ENCODE measurements around the gene FRY.

The FRY gene

GRCh38 chr13:32159137-32159869 lies 127.7 kb downstream of the FRY start:
- no peaks in the 10 kb centered on the region for H3K36me3 Mint-ChIP-seq (ENCODE audit: low read depth)
- no peaks in the 10 kb centered on the region for H3K27me3 Mint-ChIP-seq
- no peak for DNase-seq
- no peak overlapping the region for H3K27ac Mint-ChIP-seq
- ATAC-seq = no peak
- no peaks in the 10 kb centered on the region for H3K9me3 Mint-ChIP-seq
- H3K4me1 Mint-ChIP-seq = no peaks in the 10 kb centered on the region
- no peak overlapping the region for H3K4me3 Mint-ChIP-seq

GRCh38 chr13:32162395-32163005 lies 130.9 kb downstream of the FRY start:
- Mint-ChIP-seq H3K27ac (no peak overlapping the region), H3K4me1 (no peaks in the 10 kb centered on the region), H3K9me3 (no peaks in the 10 kb centered on the region)

DNA sequence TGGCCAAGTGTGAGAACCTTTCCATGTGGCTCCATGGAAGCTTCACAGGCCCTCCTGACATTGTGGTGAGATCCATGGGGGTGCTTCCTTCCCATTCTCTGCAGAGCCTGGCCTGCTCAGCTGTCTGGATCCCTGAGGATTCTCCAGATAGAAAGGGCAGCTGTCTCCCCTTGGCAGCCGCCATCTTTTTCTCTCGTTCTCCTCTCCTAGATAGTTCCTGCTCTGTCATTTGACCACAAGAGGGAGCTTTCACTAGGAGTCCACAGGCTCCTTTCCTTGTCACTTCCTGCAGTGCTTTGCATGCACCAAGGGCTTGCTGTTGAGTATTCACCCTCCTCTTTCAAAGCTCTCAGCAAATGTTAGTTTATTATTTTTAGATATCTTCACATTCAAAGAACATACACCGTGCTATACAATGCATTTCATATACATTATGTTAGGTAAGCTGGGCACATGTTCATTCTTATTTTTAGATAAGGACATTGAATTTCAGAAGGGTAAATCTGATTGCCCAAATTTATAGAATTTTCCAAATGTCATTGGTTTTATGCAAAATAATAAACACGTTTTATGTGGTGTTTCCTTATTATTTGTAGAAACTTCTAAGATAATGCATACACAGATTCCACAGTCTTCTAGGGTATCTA lies 133.2 kb downstream of the FRY start:
- no peak overlapping the region for H3K4me3 Mint-ChIP-seq
- no peaks in the 10 kb centered on the region for H3K9me3 Mint-ChIP-seq
- no peak overlapping the region for H3K27ac Mint-ChIP-seq
- H3K4me1 Mint-ChIP-seq = no peaks in the 10 kb centered on the region
- ATAC-seq (peak; percentile 71), DNase-seq (peak; percentile 9)
- H3K36me3 Mint-ChIP-seq (ENCODE audit: low read depth) = no peaks in the 10 kb centered on the region
- H3K27me3 Mint-ChIP-seq = no peaks in the 10 kb centered on the region

More at GRCh38 chr13:32162395-32163005, 130.9 kb downstream of the FRY start:
- Mint-ChIP-seq H3K36me3 (ENCODE audit: low read depth) (no peaks in the 10 kb centered on the region), H3K4me3 (no peak overlapping the region), H3K27me3 (no peaks in the 10 kb centered on the region)
- ATAC-seq (no peak), DNase-seq (no peak)

DNA sequence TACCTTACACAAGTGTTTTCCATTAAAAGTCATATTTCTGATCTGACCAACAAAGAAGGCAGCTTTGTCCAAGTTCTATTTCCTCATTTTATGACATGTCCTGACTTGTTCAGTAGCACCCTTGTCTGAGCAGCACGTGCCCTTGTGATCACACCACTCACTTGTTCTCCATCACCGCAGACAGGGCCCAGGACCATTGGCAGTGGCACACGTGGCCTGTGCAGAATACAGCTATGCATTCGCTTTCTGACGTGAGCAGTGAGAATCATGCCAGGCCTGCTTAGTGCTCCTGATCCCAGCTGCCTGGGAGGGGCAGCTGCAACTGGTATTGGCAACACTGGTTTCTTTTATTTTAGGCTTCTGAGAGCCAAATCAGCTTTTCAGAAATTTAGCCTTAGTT lies 134.2 kb downstream of the FRY start:
- Mint-ChIP-seq H3K27ac (no peak overlapping the region), H3K4me1 (no peaks in the 10 kb centered on the region), H3K9me3 (no peaks in the 10 kb centered on the region), H3K36me3 (ENCODE audit: low read depth) (no peaks in the 10 kb centered on the region), H3K4me3 (no peak overlapping the region), H3K27me3 (no peaks in the 10 kb centered on the region)
- DNase-seq (no peak), ATAC-seq (no peak)

GRCh38 chr13:32168131-32168530 lies 136.6 kb downstream of the FRY start:
- DNase-seq = no peak
- peaks cover 2% of the 10 kb centered on the region for H3K27me3 Mint-ChIP-seq

DNA sequence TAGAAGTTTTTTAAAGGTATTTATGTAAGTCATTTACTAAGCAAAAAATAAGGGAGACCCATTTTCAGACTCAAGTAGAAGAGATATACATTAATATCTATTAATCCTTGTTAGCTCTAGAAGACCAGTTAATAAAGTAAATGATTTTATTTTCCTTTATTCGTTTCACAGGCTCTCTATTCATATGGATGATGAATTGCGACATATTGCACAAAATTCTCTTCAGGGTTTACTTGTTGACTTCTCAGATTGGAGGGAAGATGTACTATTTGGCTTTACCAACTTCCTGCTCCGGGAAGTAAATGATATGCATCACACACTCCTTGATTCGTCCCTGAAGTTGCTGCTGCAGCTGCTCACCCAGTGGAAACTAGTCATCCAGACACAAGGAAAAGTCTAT lies 139.3 kb downstream of the FRY start:
- Mint-ChIP-seq H3K36me3 (ENCODE audit: low read depth) (no peaks in the 10 kb centered on the region), H3K4me1 (no peaks in the 10 kb centered on the region), H3K9me3 (no peaks in the 10 kb centered on the region), H3K27me3 (peaks cover 2% of the 10 kb centered on the region), H3K4me3 (no peak overlapping the region), H3K27ac (no peak overlapping the region)
- ATAC-seq (no peak), DNase-seq (no peak)

More at GRCh38 chr13:32168131-32168530, 136.6 kb downstream of the FRY start:
- ATAC-seq = no peak
- H3K36me3 Mint-ChIP-seq (ENCODE audit: low read depth) = no peaks in the 10 kb centered on the region
- no peak overlapping the region for H3K4me3 Mint-ChIP-seq
- no peaks in the 10 kb centered on the region for H3K4me1 Mint-ChIP-seq
- no peak overlapping the region for H3K27ac Mint-ChIP-seq
- no peaks in the 10 kb centered on the region for H3K9me3 Mint-ChIP-seq

GRCh38 chr13:32173881-32174280 lies 142.3 kb downstream of the FRY start:
- DNase-seq (no peak), ATAC-seq (no peak)
- no peak overlapping the region for H3K4me3 Mint-ChIP-seq
- H3K27me3 Mint-ChIP-seq = peaks cover 2% of the 10 kb centered on the region
- no peaks in the 10 kb centered on the region for H3K4me1 Mint-ChIP-seq
- H3K36me3 Mint-ChIP-seq (ENCODE audit: low read depth) = no peaks in the 10 kb centered on the region
- no peaks in the 10 kb centered on the region for H3K9me3 Mint-ChIP-seq
- H3K27ac Mint-ChIP-seq = no peak overlapping the region

DNA sequence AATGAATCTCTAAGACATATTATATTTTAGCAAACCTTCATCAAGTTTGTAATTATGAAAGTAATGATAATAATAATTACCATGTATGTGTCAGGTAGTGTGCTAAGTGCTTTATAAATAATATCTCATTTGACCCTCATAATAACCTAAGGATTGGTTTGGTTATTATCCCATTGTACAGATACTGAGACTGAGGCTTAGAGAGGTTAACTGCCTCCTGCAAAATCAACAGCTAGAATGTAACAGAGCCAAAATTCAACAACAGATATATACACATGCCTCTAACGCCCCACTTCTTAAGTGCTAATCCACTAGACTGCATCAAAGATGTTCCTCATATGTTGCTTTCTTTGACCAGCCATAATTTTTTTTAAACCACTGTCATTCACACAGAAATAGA lies 142.8 kb downstream of the FRY start:
- H3K4me1 Mint-ChIP-seq = no peaks in the 10 kb centered on the region
- no peaks in the 10 kb centered on the region for H3K36me3 Mint-ChIP-seq (ENCODE audit: low read depth)
- no peak overlapping the region for H3K27ac Mint-ChIP-seq
- H3K9me3 Mint-ChIP-seq = no peaks in the 10 kb centered on the region
- ATAC-seq (no peak), DNase-seq (no peak)
- no peak overlapping the region for H3K4me3 Mint-ChIP-seq
- peaks cover 2% of the 10 kb centered on the region for H3K27me3 Mint-ChIP-seq

GRCh38 chr13:32175307-32175706 lies 143.7 kb downstream of the FRY start:
- Mint-ChIP-seq H3K4me3 (no peak overlapping the region), H3K9me3 (no peaks in the 10 kb centered on the region)
- no peak for DNase-seq

GRCh38 chr13:32175943-32176342 lies 144.4 kb downstream of the FRY start:
- Mint-ChIP-seq H3K4me3 (no peak overlapping the region), H3K27ac (no peak overlapping the region), H3K36me3 (ENCODE audit: low read depth) (no peaks in the 10 kb centered on the region), H3K4me1 (no peaks in the 10 kb centered on the region), H3K27me3 (peaks cover 2% of the 10 kb centered on the region), H3K9me3 (no peaks in the 10 kb centered on the region)
- DNase-seq (no peak), ATAC-seq (no peak)

More at GRCh38 chr13:32175307-32175706, 143.7 kb downstream of the FRY start:
- Mint-ChIP-seq H3K27ac (no peak overlapping the region), H3K4me1 (no peaks in the 10 kb centered on the region), H3K36me3 (ENCODE audit: low read depth) (no peaks in the 10 kb centered on the region), H3K27me3 (peaks cover 2% of the 10 kb centered on the region)
- ATAC-seq = no peak

- no peak for DNase-seq
- no peak for ATAC-seq
- Mint-ChIP-seq H3K4me3 (no peak overlapping the region), H3K27me3 (peaks cover 2% of the 10 kb centered on the region), H3K27ac (no peak overlapping the region), H3K36me3 (ENCODE audit: low read depth) (no peaks in the 10 kb centered on the region), H3K4me1 (no peaks in the 10 kb centered on the region), H3K9me3 (no peaks in the 10 kb centered on the region)
Measured at GRCh38 chr13:32176696-32177095, 145.1 kb downstream of the FRY start.

GRCh38 chr13:32178763-32179162 lies 147.2 kb downstream of the FRY start:
- Mint-ChIP-seq H3K4me1 (no peaks in the 10 kb centered on the region), H3K27me3 (no peaks in the 10 kb centered on the region), H3K9me3 (no peaks in the 10 kb centered on the region), H3K27ac (no peak overlapping the region), H3K4me3 (no peak overlapping the region), H3K36me3 (ENCODE audit: low read depth) (no peaks in the 10 kb centered on the region)
- ATAC-seq (no peak), DNase-seq (no peak)

- H3K4me3 Mint-ChIP-seq = no peak overlapping the region
- no peak for DNase-seq
- no peaks in the 10 kb centered on the region for H3K9me3 Mint-ChIP-seq
- no peak overlapping the region for H3K27ac Mint-ChIP-seq
- no peak for ATAC-seq
- no peaks in the 10 kb centered on the region for H3K4me1 Mint-ChIP-seq
- H3K27me3 Mint-ChIP-seq = no peaks in the 10 kb centered on the region
- H3K36me3 Mint-ChIP-seq (ENCODE audit: low read depth) = no peaks in the 10 kb centered on the region
Measured at GRCh38 chr13:32179708-32180107, 148.1 kb downstream of the FRY start.

DNA sequence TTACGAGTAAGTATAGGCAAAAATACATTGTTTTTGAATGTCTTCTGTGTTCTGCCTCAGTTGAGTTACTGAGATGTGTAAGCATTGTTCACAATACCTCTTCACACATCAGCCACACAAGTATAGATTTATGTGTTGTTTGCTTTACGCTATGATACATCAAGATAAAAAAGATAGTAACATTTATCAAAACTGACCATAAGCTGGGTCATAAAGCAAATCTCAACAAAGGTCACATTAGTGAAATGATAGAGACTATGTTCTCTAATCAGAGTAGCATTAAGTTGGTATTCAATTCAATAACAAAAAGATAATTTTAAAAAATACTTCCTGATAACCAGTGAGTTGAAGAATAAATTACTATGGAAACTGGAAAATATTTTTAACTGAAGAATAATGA lies 156.1 kb downstream of the FRY start:
- Mint-ChIP-seq H3K27ac (no peak overlapping the region), H3K36me3 (ENCODE audit: low read depth) (no peaks in the 10 kb centered on the region)
- ATAC-seq = no peak

DNA sequence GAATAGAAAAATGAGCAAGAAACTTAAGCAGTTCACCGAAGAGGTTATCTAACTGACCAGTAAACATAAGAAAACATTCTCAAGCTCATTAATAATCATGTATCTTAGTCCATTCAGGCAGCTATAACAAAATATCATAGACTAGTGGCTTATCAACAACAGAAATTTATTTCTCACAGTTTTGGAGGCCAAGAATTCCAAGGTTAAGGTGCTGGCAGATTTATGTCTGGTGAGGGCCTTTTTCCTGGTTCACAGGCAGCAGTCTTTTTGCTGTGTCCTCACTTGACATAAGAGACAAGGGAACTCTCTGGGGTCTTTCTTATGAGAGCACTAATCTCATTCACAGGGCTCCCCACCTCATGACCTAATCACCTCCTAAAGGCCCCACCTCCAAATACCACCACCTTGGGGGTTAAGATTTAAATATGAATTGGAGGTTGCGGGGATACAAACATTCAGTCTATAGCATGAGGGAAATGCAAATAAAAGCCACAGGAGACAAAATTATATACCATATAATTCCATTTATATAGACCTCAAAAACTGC lies 160.0 kb downstream of the FRY start:
- Mint-ChIP-seq H3K27me3 (no peaks in the 10 kb centered on the region), H3K9me3 (no peaks in the 10 kb centered on the region), H3K27ac (no peak overlapping the region), H3K36me3 (ENCODE audit: low read depth) (no peaks in the 10 kb centered on the region), H3K4me1 (no peaks in the 10 kb centered on the region), H3K4me3 (no peak overlapping the region)
- DNase-seq (no peak), ATAC-seq (no peak)

More for the DNA sequence above, 156.1 kb downstream of the FRY start:
- no peak overlapping the region for H3K4me3 Mint-ChIP-seq
- H3K4me1 Mint-ChIP-seq = no peaks in the 10 kb centered on the region
- no peak for DNase-seq
- no peaks in the 10 kb centered on the region for H3K9me3 Mint-ChIP-seq
- no peaks in the 10 kb centered on the region for H3K27me3 Mint-ChIP-seq

Measured in activated naive CD8-positive, alpha-beta T cell treated with anti-CD3 and anti-CD28 coated beads, Interleukin-2, amount 50 U/mL, for 24 hours (primary cell).